ENCODE measurements around the gene CNOT6. TPM values are rescaled to one million over a fixed set of nuclear protein-coding genes. Genes with fewer than 3 reads are reported as not detected.
"Not testable (repeated sequence)": the region's sequence is repeated elsewhere in the genome, so short reads cannot be mapped to it uniquely, and the experiment has no call there.

CNOT6 gene
- total and polyA plus RNA-seq, 8 donors: 3.8 to 14.1 (median 5.9) TPM

DNA sequence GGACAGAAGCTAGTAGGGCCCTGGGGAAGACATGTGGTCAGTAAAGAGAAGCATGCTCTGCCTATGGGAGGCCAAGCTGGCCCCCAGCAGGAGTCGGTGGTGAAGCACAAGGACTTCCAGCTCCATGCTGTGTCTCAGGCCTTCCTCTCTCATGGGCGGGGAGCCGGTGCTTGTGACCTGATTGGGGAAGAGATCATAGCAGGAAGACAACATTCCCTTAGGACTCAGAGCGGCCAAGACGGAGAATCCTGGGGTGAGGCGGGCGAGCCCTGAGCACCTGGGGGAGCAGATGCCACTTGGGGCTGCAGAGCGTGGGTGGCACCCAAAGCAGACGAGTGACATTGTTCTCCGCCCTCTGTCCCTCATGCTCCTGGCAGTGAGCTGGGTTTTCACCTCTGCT is 33.3 kb upstream of the CNOT6 start:
- intact Hi-C loops (cut with DNase I): no loop called here
- Histone ChIP-seq H3K9me3 (no peaks in the 10 kb centered on the region), H3K4me3 (no peak overlapping the region), H3K4me1 (no peaks in the 10 kb centered on the region), H3K36me3 (no peaks in the 10 kb centered on the region), H3K27me3 (no peaks in the 10 kb centered on the region), H3K27ac (no peak overlapping the region)
- FAIRE-seq: no peak
- WGBS, 2 donors: 89 to 95% methylated on average over 10 of the region's 10 CpGs
- ATAC-seq: no peak
- TF ChIP-seq, protein P1, sequence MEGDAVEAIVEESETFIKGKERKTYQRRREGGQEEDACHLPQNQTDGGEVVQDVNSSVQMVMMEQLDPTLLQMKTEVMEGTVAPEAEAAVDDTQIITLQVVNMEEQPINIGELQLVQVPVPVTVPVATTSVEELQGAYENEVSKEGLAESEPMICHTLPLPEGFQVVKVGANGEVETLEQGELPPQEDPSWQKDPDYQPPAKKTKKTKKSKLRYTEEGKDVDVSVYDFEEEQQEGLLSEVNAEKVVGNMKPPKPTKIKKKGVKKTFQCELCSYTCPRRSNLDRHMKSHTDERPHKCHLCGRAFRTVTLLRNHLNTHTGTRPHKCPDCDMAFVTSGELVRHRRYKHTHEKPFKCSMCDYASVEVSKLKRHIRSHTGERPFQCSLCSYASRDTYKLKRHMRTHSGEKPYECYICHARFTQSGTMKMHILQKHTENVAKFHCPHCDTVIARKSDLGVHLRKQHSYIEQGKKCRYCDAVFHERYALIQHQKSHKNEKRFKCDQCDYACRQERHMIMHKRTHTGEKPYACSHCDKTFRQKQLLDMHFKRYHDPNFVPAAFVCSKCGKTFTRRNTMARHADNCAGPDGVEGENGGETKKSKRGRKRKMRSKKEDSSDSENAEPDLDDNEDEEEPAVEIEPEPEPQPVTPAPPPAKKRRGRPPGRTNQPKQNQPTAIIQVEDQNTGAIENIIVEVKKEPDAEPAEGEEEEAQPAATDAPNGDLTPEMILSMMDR (IDR thresholded peaks at IDR 0.05): no peak
- DNase-seq: no peak

DNA sequence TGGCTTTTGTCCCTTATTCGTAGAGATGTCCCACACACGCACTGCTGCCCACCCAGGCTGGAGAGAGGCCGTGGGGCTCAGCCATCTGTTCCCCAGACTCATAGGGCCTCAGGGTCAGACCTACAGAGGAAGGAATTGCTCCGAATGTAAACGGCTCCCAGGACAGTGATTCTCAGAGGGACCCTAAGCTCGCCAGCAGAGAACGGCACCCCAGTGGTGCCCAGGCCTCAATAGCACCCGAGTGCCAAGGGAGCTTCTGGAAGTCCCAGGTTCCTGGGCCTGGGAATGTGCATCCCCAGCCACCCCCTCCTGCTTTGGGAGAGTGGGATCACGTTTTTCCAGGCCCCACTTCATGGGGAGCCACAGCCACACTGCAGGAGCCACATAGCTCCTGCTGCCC is 32.9 kb upstream of the CNOT6 start:
- H3K9me3 ChIP-seq: no peaks in the 10 kb centered on the region
- TF ChIP-seq, protein P1 (IDR thresholded peaks at IDR 0.05): no peak
- 67 to 76% methylated on average over 9 of the region's 9 CpGs for WGBS, 2 donors
- no peaks in the 10 kb centered on the region for H3K36me3 ChIP-seq
- FAIRE-seq: no peak
- H3K4me3 ChIP-seq: no peak overlapping the region
- DNase-seq: no peak
- H3K27ac ChIP-seq: no peak overlapping the region
- no peaks in the 10 kb centered on the region for H3K4me1 ChIP-seq
- intact Hi-C loops (cut with DNase I): no loop called here
- no peak for ATAC-seq
- H3K27me3 ChIP-seq: no peaks in the 10 kb centered on the region

DNA sequence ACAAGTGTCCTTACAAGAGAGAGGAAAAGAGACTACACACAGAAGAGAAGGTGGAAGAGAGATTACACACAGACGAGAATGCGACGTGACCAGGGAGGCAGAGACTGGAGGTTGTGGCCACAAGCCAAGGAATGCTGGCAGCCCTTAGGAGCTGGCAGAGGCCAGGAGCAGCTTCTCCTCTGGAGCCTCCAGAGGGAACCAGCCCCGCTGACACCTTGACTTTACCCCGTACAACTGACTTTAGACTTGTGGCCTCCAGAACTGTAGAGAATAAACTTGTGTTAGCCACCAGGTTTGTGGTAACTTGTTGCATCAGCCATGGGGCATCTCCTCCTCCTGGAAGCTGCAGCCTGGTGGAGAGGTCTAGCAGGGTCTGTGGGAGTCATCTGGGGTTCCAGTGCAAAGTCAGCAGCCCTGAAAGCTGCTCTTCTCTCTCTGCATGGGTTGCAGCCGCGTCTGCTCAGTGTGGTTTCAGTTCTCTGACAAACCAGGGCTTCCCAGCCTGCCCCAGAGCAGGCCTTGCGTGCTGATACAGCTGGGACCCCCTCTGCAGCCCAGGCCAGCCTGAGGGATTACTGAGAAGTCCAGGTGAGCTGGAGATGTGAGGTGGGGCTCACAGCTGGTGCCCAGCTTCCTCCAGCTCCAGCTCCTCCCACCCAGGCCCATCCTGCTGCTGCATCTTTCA is 30.8 kb upstream of the CNOT6 start:
- DNase-seq: no peak
- no peak overlapping the region for H3K4me3 ChIP-seq
- no peaks in the 10 kb centered on the region for H3K36me3 ChIP-seq
- no peaks in the 10 kb centered on the region for H3K27me3 ChIP-seq
- ATAC-seq: no peak
- WGBS, 2 donors: 66 to 70% methylated on average over 8 of the region's 8 CpGs
- no peaks in the 10 kb centered on the region for H3K4me1 ChIP-seq
- TF ChIP-seq, protein P1 (IDR thresholded peaks at IDR 0.05): no peak
- intact Hi-C loops (cut with DNase I): no loop called here
- no peak overlapping the region for H3K27ac ChIP-seq
- H3K9me3 ChIP-seq: no peaks in the 10 kb centered on the region
- no peak for FAIRE-seq

- ATAC-seq (no peak), FAIRE-seq (no peak), DNase-seq (no peak)
- Histone ChIP-seq H3K4me1 (no peaks in the 10 kb centered on the region), H3K27me3 (no peaks in the 10 kb centered on the region), H3K27ac (no peak overlapping the region), H3K9me3 (no peaks in the 10 kb centered on the region), H3K36me3 (no peaks in the 10 kb centered on the region), H3K4me3 (no peak overlapping the region)
- 65 to 67% methylated on average over 12 to 13 of the region's 13 CpGs for WGBS, 2 donors
- intact Hi-C loops (cut with DNase I): no loop called here
- TF ChIP-seq, protein P1 (IDR thresholded peaks at IDR 0.05): no peak
Observed at GRCh38 chr5:180463916-180464602, 30.1 kb upstream of the CNOT6 start.

GRCh38 chr5:180464603-180464970 is 29.6 kb upstream of the CNOT6 start:
- no peaks in the 10 kb centered on the region for H3K27me3 ChIP-seq
- H3K27ac ChIP-seq: no peak overlapping the region
- TF ChIP-seq, protein P1 (IDR thresholded peaks at IDR 0.05): no peak
- no peaks in the 10 kb centered on the region for H3K9me3 ChIP-seq
- 26 to 30% methylated on average over 5 of the region's 5 CpGs for WGBS, 2 donors
- no peak for FAIRE-seq
- H3K4me1 ChIP-seq: no peaks in the 10 kb centered on the region
- H3K36me3 ChIP-seq: no peaks in the 10 kb centered on the region
- ATAC-seq: peak in 2 of 4 donors; percentile 26 to 33
- no peak for DNase-seq
- intact Hi-C loops (cut with DNase I): no loop called here
- no peak overlapping the region for H3K4me3 ChIP-seq

- not testable (repeated sequence) for DNase-seq, H3K27me3 ChIP-seq, H3K9me3 ChIP-seq, H3K4me1 ChIP-seq, FAIRE-seq, H3K27ac ChIP-seq, H3K36me3 ChIP-seq, ATAC-seq, H3K4me3 ChIP-seq
- intact Hi-C loops (cut with DNase I): loop anchor here in 1 of 3 donors (5.0 kb wide), 1 partner anchor 173 kb away; the partner anchor contains the start of gene MAPK9
- 91 to 97% methylated on average over 4 of the region's 4 CpGs for WGBS, 2 donors
Observed at GRCh38 chr5:180465052-180465451, 29.1 kb upstream of the CNOT6 start.

All from pancreas (tissue), 10 donors.